DMS 273 (cell line): ENCODE data around the gene GREB1.

Experiments used
- DNase-seq: peaks from one replicate; lab custom pipeline; 2025; ENCODE audit not compliant: unreplicated experiment; lab: John Stamatoyannopoulos, UW

Gene GREB1

DNA sequence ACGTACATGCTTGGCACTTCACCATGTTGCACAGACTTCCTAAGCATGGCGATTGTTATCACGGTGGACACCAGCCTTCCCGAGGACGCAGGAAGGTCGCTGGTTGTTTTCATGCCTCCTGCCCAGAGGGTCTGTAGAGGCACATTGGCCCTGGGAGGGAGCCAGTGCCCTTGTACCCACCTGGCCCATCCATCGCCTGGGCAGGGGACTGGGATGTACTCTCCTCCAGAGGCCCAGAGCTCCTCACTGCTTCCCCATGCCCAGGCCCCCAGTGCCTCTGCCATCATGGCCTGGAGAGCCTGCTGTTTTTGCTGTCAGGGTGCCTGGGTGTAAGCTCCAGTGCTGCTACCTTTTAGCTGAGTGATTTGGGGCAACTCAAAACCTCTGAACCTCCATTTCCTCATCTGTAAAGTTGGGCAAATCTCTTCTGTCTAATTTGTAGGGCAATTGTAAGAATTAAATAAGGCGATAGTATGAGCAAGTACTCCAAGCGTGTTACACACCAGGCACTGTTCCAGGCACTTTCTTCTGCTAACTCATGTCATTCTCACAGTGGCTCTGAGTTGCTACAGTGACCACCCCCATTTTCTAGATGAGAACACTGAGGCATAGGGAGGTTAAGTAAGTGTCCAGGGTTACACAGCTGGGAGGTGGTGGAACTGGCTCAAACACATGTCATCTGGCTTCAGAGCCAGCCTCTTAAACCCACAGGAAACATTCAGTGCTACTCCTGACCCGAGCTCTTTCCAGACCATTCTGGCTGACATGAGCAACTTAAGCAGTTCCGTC lies 45.3 kb downstream of the GREB1 start:
- DNase-seq, result no peak

DNA sequence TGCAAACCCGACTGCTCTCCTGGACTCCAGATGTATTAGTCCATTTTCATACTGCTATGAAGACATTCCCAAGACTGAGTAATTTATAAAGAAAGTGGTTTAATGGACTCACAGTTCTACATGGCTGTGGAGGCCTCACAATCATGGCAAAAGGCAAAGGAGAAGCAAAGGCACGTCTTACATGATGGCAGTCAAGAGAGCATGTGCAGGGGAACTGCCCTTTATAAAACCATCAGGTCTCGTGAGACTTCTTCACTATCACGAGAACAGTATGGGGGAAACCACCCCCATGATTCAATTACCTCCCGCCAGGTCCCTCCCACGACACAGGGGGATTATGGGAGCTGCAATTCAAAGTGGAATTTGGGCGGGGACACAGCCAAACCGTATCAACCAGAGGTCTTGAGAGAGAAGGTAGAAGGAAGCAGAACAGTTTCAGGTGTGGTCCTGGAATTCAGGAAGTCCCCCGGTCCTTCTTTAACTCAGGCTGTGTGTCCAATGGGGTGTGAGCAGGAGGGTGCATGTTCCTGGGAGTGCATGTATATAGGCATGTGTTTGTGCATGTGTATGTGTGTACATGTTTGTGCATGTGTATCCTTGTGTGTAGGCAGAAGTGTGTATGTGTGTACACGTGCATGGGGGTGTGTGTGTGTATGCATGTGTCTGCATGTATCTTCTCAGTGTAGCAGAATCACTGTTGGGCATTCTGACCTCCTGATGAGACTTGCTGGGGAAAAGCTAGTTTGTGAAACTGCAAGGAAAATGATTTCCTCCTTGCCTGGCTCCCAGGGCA lies 46.2 kb downstream of the GREB1 start:
- no peak for DNase-seq

DNA sequence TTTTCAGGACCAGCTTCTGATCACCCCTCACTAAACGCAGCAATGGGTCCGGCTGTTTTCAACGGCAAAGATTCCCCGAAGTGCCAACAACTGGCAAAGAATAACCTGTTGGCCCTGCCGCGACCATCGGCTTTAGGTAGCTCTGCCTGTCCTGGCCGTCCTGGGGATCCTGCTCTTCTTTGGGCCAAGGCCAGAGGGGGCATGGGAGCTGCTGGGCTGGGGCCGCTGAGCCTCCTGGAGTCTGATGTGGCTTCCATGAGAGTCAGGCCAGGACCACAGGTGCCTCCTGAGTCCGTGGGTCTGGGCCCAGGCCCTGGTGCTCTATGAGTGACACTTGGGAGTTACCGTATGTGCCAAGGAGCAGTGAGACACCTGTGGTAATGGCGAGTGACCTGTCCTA lies 46.9 kb downstream of the GREB1 start:
- no peak for DNase-seq

DNA sequence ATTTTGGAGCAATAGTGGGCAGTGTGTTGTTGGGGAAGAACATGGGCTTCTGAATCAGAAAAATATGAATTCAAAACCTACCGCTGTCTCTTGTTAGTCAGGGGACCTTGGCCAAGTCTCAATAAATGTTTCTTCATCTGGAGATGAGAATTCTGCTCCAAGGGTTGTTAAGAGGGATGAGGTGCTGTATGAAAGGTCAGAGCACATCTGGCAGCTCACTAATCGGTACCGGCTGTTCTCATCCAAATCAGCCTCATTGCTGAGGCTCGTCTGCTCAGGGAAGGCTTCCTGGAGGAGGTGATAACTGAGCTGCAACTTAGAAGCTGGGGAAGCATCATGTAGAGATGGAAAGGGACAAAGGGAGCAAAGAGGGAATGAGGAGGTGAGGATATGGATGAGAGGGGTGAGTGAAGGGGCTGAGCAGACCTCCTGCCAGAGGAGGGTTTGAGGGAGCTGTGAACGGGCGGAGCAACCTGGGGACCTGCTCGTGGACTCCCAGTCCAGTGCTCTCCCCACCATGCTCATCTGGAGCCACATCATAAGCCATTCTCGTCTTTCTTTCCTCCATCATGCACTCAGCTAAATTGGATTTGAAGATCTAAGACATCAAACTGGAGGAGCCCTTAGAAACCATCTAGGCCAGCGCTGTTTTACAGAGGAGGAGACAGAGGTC lies 47.4 kb downstream of the GREB1 start:
- DNase-seq, result no peak

DNA sequence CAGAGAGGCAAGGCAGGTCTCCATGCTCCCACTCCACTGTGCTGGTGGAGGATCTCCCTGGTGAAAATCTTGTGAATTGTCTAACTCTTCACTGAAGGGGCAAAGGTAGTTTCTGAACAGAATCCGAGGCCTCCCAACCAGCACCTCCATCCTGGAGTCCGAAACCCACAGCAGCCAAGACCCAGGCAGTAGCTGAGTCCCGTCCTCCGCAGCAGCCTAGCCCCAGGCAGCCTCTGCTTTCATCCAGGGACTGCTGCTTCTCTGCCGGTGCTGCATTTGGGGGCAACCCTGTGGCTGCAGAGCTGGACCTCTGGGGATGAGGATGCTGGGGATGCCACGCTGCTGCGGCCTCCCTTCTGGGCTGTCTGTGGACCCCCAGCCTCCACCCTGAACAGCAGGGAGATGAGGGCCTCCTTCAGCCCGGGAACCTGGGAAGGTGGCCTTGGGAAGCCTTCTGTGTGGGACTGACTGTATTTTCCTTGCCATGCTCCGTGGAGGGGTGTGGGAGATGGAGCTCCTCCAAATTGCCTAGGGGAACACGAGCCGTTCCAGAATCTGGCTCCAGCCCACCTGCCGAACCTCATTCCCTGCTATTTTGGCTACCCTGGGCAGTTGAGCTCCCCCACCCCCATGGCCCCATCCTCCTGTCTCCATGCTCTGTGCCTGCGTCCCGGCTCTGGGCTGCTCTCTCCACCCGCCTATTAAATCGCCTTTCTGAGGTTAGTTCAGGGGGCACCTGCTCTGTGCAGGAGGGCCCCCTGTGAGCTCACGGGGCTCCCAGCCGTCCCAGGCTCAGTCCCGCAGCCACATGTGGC lies 48.2 kb downstream of the GREB1 start:
- DNase-seq, result no peak

DNA sequence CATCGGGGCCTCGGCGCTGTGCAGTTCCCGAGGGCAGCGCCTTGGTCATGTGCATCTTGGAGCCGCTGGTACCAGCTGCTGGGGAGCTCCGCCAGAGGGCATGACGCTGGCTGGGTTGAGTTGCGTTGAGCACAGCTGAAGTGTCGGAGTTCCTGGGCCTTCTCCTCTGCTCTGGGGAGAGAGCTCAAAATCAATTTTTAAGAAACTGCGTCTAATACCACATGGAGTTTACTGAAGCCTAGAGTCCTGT lies 48.7 kb downstream of the GREB1 start:
- no peak for DNase-seq

DNA sequence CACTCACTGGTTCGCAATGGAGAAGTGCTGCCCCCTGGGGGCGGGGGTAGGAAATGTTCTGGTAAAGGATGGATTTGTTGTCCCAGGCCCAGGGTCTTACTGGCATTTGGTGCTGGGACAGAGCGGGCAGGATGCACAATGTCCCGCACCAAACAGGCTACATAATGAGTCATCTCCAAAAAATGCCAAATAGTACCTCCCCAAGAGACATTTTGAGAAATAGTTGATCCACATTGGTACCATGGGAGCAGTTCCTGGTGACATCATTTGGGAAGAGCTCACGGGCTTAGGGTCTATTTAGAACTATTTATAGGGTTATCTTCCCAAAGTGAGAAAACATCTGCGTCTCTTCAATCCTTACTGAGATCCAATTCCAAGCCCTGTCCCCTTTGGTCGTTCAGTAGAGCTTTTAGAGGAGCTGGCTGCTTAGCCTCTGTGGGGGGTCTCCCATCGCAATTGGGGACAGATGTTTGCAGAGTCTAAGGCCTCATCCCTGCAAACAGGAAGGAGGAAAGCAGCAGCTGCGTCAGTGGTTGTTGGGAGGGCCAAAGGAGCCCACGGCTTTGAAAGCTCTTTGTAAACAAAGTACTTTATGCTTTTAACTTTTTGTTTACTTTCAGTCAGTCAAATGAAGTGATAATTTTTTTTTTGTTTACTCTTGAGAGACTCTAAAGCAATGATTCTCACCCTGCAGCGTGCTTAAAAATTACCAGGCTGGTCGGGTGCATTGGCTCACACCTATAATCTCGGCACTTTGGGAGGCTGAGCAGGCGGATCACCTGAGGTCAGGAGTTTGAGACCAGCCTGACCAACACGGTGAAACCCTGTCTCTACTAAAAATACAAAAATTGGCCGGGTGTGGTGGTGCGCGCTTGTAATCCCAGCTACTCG lies 49.3 kb downstream of the GREB1 start:
- peak; percentile 86 for DNase-seq

DNA sequence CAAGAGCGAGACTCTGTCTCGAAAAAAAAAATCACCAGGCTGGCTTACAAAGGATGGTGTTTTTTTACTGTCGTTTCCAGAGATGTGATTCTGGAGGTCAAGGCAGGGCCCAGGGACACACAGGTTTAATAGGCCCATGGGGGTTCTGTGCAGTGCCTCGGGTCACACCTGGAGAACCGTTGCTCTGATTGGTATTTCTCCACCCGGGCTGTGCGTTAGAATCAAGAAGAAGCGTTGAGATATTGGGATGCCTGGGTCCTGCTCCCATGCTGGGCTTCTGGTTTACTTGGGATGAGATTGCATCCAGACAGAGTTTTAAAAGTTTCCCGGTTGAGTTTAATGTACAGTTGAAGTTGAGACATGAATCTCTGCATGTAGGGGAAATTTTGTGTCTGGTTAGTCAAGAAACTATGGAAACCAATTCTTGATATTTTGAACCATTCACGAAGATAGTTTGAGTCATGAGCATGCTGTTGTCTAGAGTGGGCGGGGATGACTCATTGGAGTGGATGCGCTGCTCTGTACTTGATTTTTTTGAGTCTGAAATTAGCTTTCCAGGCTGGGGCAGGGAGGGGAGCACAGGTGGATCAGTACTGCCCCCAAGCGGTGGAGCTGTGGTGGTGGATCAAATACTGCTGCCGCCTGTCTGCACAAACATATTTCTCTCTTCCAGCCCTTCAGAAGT lies 50.1 kb downstream of the GREB1 start:
- DNase-seq, result peak; percentile 86

DNA sequence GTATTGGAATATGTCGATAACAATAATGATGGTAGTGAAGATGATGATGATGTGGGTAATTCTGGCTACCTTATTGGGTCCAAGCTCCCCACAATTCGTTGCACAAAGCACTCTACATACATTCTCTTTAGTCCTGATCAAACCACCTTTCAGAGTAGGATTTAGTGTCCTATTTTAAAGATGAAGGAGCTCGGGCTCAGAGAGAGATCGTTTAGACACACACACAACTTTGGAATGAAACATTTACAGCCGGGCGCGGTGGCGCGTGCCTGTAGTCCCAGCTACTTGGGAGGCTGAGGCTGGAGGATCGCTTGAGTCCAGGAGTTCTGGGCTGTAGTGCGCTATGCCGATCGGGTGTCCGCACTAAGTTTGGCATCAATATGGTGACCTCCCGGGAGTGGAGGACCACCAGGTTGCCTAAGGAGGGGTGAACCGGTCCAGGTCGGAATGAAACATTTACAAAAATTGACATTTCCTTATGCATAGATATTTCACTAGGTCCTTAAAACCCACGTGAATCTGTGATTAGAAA lies 50.7 kb downstream of the GREB1 start:
- no peak for DNase-seq

DNA sequence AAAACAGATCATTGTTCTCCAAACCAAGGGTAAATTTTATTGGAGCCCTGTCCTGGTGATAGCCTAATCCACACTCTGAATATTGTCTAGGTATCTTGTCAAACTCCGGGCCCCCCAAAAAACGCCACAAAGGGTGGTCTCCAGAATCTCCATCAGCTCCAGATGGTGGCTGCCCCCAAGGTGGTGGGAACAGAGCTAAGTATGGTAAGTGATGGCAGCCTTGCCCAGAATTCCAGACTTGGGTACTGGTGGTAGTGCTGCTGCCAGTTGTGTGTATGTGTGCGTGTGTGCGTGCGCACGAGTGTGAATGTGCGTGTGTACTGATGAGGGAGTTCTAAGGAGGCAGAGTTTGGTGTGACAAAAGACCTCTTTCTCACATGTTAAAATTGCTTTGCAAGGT lies 51.2 kb downstream of the GREB1 start:
- no peak for DNase-seq

DNA sequence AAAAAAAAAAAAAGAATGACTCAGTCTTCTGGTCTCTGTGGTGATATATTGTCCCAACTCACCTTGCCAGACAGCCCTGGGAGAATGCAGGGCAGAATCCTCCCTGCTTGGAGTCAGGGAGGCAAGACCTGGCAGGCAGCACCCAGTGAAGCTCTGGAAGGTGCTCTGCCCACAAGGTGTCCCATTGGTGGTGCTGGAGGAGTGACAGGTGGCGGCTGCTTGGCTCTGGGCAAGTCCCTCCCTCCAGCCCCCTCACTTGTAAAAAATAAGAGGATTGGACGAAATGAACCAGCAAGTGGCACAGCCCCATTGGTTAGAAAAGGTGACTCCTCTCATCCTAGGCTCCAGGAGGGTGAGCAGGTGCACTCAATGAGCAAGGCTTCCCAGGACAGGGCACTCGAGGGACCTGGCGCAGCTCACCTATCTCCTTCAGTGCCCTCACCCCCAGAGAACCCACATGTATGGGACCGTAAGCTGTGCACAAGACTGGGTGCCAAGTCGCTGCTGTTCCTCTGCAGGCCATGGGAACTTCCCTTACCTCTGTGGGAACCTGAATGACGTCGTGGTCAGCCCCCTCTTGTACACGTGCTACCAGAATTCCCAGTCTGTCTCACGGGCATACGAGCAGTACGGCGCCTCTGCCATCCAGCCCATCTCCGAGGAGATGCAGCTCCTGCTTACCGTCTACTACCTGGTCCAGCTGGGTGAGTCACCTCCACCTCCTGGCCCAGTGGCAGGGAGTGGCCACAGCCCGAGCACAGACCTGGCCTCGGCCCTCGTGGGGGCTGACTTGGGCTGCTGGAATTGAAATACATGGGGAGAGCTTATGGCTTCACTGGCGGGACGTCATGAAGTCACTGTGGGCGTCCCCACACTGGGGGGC lies 54.6 kb downstream of the GREB1 start:
- no peak for DNase-seq

DNA sequence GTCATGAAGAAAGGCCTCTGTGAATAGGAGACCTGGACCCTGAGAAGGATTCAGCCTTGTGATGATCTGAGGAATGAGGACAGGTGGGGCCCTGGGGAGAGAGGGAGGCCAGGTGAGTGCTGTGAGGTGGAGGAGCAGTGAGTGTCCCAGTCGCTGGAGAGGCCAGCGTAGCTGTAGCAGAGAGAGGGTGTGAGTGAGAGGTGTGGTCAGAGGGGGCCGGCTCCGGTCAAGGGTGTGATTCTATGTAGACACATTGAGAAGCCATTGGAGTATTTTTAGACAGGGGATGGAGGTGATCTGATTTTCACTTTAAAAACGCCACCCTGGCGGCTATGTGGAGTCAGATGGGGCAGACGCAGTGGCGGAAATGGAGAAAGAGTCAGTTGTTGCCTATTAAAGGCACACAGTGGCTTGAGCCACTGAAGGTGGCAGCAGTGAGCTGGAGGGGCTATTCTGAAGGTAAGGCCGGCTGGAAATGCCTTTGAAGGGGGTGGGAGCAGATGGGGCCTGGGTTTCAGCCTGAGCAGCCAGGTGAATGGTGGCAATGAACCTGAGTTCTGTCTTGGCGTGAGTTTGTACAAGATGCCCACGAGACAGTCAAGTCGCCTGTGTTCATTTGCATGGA lies 55.6 kb downstream of the GREB1 start:
- peak; percentile 25 for DNase-seq

DNA sequence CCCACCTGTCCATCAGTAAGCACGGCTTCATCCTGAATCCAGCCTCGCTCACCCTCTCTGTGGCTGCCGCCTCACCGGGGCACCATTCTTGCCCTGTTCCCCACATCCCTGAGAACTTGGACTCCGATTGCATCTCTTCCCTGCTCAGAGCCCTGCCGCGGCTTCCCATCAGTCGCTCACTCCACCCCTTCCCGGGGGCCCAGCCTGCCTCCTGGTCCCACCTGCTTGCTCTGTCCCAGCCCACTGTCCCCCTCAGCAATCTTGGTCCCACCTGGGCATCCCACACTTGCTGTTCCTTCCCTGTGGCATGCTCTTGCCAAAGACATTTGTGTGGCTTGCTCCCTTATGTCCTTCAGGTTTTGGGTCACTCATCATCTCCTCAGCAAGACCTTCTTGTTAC lies 56.3 kb downstream of the GREB1 start:
- no peak for DNase-seq

DNA sequence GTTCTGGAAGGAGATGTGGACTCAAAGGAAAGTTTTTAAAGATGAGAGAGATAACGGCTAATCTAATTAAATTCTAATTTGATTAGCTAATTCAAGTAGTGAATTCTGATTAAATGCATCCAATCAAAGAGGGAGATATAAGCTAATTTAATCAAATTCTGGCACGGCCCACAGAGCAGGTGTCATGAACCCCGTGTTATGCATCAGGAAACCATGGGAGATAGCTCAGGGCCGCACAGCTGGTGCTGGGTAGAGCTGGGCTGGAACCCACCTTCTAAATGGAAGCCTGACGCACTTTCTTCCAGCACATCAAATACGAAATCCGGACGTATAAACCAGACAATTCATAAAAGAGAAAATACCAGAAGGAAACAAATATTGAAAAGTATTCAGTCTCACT lies 57.2 kb downstream of the GREB1 start:
- DNase-seq, result no peak

DNA sequence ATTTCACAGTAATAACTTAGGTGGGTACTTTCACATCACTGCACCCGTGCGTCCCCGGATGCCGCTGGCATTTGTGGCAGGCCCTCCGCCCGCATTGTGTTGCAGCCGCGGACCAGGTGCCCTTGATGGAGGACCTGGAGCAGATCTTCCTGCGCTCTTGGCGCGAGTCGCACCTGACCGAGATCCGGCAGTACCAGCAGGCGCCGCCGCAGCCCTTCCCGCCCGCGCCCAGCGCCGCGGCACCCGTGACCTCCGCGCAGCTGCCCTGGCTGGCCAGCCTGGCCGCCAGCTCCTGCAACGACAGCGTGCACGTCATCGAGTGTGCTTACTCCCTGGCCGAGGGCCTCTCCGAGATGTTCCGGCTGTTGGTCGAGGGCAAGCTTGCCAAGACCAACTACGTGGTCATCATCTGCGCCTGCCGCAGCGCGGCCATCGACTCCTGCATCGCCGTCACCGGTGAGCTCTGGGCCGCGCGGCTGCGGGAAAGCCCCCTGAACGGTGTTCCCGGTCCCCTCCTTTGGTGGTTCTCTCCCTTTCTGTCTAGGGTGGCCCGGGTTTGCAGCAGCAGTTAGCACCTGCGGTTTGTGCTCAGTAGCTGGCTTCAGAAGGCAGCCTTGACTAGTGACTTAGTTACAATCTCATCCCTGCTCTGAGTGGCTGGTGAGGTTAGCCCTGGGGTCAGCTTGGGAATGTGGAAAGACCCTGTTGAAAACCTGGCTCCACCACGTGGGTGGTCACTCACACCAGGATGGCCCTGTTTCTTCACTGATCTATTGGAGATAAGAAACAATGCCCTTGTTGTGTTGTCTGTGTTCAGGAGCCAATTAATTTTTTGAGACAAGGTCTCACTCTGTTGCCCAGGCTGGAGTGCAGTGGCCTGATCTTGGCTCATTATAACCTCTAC lies 59.1 kb downstream of the GREB1 start:
- DNase-seq, result no peak

DNA sequence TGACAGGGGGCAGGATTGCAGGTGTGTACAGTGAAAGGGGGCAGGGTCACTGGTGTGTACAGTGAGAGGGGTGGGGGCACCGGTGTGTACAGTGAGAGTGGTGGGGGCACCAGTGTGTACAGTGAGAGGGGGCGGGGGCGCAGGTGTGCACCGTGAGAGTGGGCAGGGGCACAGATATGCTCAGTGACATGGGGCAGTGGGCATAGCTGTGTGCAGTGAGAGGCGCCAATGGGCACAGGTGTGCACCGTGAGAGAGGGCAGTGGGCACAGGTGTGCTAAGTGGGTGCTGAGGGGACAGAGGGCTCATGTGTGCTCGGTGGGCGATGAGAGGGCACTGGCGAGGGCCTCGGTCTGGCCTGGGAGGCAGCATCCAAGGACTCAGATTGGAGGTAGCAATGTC lies 63.0 kb downstream of the GREB1 start:
- no peak for DNase-seq

DNA sequence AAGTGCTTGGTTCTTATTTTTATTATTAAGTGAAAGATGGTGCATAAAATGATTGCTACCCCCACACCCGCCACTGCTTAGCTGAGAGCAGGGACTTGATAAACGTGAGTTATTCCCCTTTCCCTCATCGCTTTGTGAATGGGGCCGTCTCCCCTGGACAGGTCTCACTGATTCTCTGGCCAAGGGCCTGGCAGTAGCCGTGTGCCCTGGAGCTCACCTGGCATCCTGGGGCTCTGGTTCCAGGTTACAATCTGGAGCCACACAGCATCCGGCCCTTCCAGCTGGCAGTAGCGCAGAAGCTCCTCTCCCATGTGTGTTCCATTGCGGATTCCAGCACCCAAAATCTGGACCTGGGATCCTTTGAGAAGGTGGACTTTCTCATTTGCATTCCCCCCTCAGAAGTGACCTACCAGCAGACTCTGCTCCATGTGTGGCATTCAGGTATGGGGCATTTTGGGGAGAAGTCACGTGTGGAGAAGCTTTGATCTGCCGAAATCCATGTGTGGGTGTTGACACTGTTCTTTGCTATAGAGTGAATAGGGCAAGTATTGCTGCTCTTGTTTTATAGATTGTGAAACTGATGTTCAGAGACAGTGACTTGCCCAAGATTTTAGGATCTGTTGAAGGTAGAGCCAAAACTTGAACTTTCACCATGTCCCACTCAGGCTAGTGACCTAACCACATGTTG lies 63.8 kb downstream of the GREB1 start:
- DNase-seq, result no peak
